ENCODE results near the gene SWT1.

Gene SWT1
- long read RNA-seq, partial matches to known transcripts: 0 of 14 reads
- long read RNA-seq, other reads (novel, unspliced or antisense): 13 of 14 reads

- TF ChIP-seq GABPA (IDR thresholded peaks at IDR 0.05; ENCODE audit: low read depth) (peak; percentile 67; the same call in 1 of the 2 replicates), POLR2AphosphoS5 (IDR thresholded peaks at IDR 0.05; ENCODE audit: low read depth) (peak; percentile 81), SPI1 (IDR thresholded peaks at IDR 0.05; ENCODE audit: borderline replicate concordance, low read depth) (peak; percentile 57; the same call in 1 of the 2 replicates), REST (IDR thresholded peaks at IDR 0.05; ENCODE audit: insufficient replicate concordance, low read depth) (no peak)
- H3K4me3 ChIP-seq (replicated peaks; ENCODE audit: insufficient read depth, low read length): peak within 1 kb of the TSS; percentile 95
- DNase-seq (ENCODE audit: low read depth in 1 of 2, low spot score in 1 of 2): peak; percentile 94 to 99
- H3K27ac ChIP-seq (replicated peaks): peak within 1 kb of the TSS; percentile 96
- H3K27me3 ChIP-seq (ENCODE audit: insufficient read depth, poor library complexity, severe bottlenecking): no peaks in the 10 kb centered on the region
Observed at GRCh38 chr1:185156854-185157598, at the start of gene SWT1, which contains the start of gene TRMT1L. TSS of gene SWT1 (plus strand) at chr1:185157167. CDS start at chr1:185160842, 3,675 bp downstream. TSS of gene TRMT1L (minus strand) at chr1:185156953. CDS start at chr1:185156712, 241 bp downstream.

- DNase-seq (ENCODE audit: low read depth in 1 of 2, low spot score in 1 of 2): no peak
- no peak for TF ChIP-seq REST (IDR thresholded peaks at IDR 0.05; ENCODE audit: insufficient replicate concordance, low read depth)
- TF ChIP-seq SPI1 (IDR thresholded peaks at IDR 0.05; ENCODE audit: borderline replicate concordance, low read depth): no peak
- no peak for TF ChIP-seq CTCF (IDR thresholded peaks at IDR 0.05; ENCODE audit: insufficient read depth, low read length)
- TF ChIP-seq GABPA (IDR thresholded peaks at IDR 0.05; ENCODE audit: low read depth): no peak
- no peak for TF ChIP-seq POLR2AphosphoS5 (IDR thresholded peaks at IDR 0.05; ENCODE audit: low read depth)
- H3K27ac ChIP-seq (replicated peaks): no peak overlapping the region
- no peak overlapping the region for H3K4me3 ChIP-seq (replicated peaks; ENCODE audit: insufficient read depth, low read length)
- no peaks in the 10 kb centered on the region for H3K27me3 ChIP-seq (ENCODE audit: insufficient read depth, poor library complexity, severe bottlenecking)
Observed at GRCh38 chr1:185108321-185108720, 48.6 kb upstream of the SWT1 start.

- H3K27ac ChIP-seq (replicated peaks): no peak overlapping the region
- no peak overlapping the region for H3K4me3 ChIP-seq (replicated peaks; ENCODE audit: insufficient read depth, low read length)
- no peaks in the 10 kb centered on the region for H3K27me3 ChIP-seq (ENCODE audit: insufficient read depth, poor library complexity, severe bottlenecking)
- no peak for TF ChIP-seq CTCF (IDR thresholded peaks at IDR 0.05; ENCODE audit: insufficient read depth, low read length)
- no peak for TF ChIP-seq POLR2AphosphoS5 (IDR thresholded peaks at IDR 0.05; ENCODE audit: low read depth)
- TF ChIP-seq GABPA (IDR thresholded peaks at IDR 0.05; ENCODE audit: low read depth): no peak
- no peak for TF ChIP-seq REST (IDR thresholded peaks at IDR 0.05; ENCODE audit: insufficient replicate concordance, low read depth)
- TF ChIP-seq SPI1 (IDR thresholded peaks at IDR 0.05; ENCODE audit: borderline replicate concordance, low read depth): no peak
- no peak for DNase-seq (ENCODE audit: low read depth in 1 of 2, low spot score in 1 of 2)
Observed at GRCh38 chr1:185110145-185110544, 46.8 kb upstream of the SWT1 start.
